PC-3 (cell line): Measurements from ENCODE around the gene KCNJ12. TPM values are rescaled to one million over a fixed set of nuclear protein-coding genes. Genes with fewer than 3 reads are reported as not detected.

Source experiments
- ATAC-seq: fragments of 200-7000 bp; cut with Tn5 transposase; 2 replicates; pipeline ENCODE4 v1.9.1; 2020; ENCODE audit warnings: mild to moderate bottlenecking, moderate library complexity
- BruUV-seq: library from RNA; stranded (reverse); fragments of 400-500 nt; replicated peaks from 2 replicates; lab custom pipeline; 2021; lab: Mats Ljungman, UMichigan
- CTCF ChIA-PET: fragments of 300-600 bp; sonication (Branson Sonifier 250); formaldehyde crosslinking; loops from one replicate; lab custom pipeline; 2022; ENCODE audit warnings: antibody characterized with exemption; lab: Charles Lee
- POLR2A ChIA-PET: fragments of 300-600 bp; sonication (Branson Sonifier 250); formaldehyde crosslinking; loops from one replicate; lab custom pipeline; 2022; ENCODE audit warnings: antibody characterized with exemption; ENCODE audit not compliant: unreplicated experiment; lab: Charles Lee
- DNase-seq: peaks from one replicate; pipeline ENCODE4 v3.0.0-alpha.2; 2015
- H2AFZ ChIP-seq: fragments of 300-600 bp; sonication (generic); 2 replicates; pipeline ENCODE4 v1.6.0; 2016; ENCODE audit warnings: antibody characterized with exemption, low read length
- H3F3A ChIP-seq: fragments of 300-600 bp; sonication (generic); one replicate; pipeline ENCODE4 v1.6.0; 2017; ENCODE audit warnings: antibody characterized with exemption, low read length, control low read depth, mild to moderate bottlenecking; ENCODE audit not compliant: unreplicated experiment
- H3K27ac ChIP-seq: fragments of 300-600 bp; sonication (generic); 2 replicates; pipeline ENCODE4 v1.5.1; 2016; ENCODE audit warnings: mild to moderate bottlenecking, low read length
- H3K27me3 ChIP-seq: fragments of 300-600 bp; sonication (generic); 2 replicates; pipeline ENCODE4 v1.6.1; 2016; ENCODE audit warnings: low read length, mixed read lengths
- H3K36me3 ChIP-seq: fragments of 300-600 bp; sonication (generic); 2 replicates; pipeline ENCODE4 v1.6.1; 2016; ENCODE audit warnings: low read depth, mixed run types, low read length, mixed read lengths
- H3K4me1 ChIP-seq: fragments of 300-600 bp; sonication (generic); 2 replicates; pipeline ENCODE4 v1.5.1; 2016; ENCODE audit warnings: low read length; ENCODE audit not compliant: insufficient read depth
- H3K4me2 ChIP-seq: fragments of 300-600 bp; sonication (generic); 2 replicates; pipeline ENCODE4 v1.6.0; 2016; ENCODE audit warnings: low read length
- H3K4me3 ChIP-seq: fragments of 300-600 bp; sonication (generic); 2 replicates; pipeline ENCODE4 v1.5.1; 2016; ENCODE audit warnings: mild to moderate bottlenecking, low read length, mixed read lengths
- H3K79me2 ChIP-seq: fragments of 300-600 bp; sonication (generic); 2 replicates; pipeline ENCODE4 v1.6.1; 2017; ENCODE audit warnings: low read length, mixed read lengths
- H3K9ac ChIP-seq: fragments of 300-600 bp; sonication (generic); 2 replicates; pipeline ENCODE4 v1.6.0; 2016; ENCODE audit warnings: mild to moderate bottlenecking, low read length
- H3K9me2 ChIP-seq: fragments of 300-600 bp; sonication (generic); replicated peaks from 2 replicates; pipeline ENCODE4 v1.6.1; 2016; ENCODE audit warnings: mixed run types, low read length, mixed read lengths
- H3K9me3 ChIP-seq: fragments of 300-600 bp; sonication (generic); 2 replicates; pipeline ENCODE4 v1.6.1; 2016; ENCODE audit warnings: low read length, mixed read lengths
- H4K20me1 ChIP-seq: fragments of 300-600 bp; sonication (generic); 2 replicates; pipeline ENCODE4 v1.6.1; 2016; ENCODE audit warnings: low read length, mixed read lengths
- EZH2 ChIP-seq: fragments of 300-600 bp; sonication (generic); IDR thresholded peaks from one replicate; pipeline ENCODE4 v1.6.1; 2017; ENCODE audit warnings: antibody characterized with exemption, mild to moderate bottlenecking, low read length; ENCODE audit not compliant: unreplicated experiment
- EZH2phosphoT487 ChIP-seq: fragments of 300-600 bp; sonication (generic); IDR thresholded peaks from 2 replicates; pipeline ENCODE4 v1.6.1; 2018; ENCODE audit warnings: mild to moderate bottlenecking, antibody characterized with exemption, low read length, borderline replicate concordance
- intact Hi-C: fragments of 100-400 bp; cut with micrococcal nuclease; formaldehyde crosslinking; loops from 2 replicates; pipeline ENCODE4 v1.9.0; 2023
- total RNA-seq: library from RNA; depleted of rRNA; stranded (reverse); fragments of >200 nt; gene quantifications from 2 replicates; pipeline ENCODE4 v1.2.3, GENCODE V29; 2014
- TF ChIP-seq, protein P1 (sequence below): fragments of 300-600 bp; sonication (generic); conservative IDR thresholded peaks from 2 replicates; pipeline ENCODE4 v1.5.1; 2017; ENCODE audit warnings: antibody characterized with exemption, low read depth, mild to moderate bottlenecking, low read length

Gene KCNJ12
- total RNA-seq, 1 experiment from 2014 or later: 11.1 TPM

DNA sequence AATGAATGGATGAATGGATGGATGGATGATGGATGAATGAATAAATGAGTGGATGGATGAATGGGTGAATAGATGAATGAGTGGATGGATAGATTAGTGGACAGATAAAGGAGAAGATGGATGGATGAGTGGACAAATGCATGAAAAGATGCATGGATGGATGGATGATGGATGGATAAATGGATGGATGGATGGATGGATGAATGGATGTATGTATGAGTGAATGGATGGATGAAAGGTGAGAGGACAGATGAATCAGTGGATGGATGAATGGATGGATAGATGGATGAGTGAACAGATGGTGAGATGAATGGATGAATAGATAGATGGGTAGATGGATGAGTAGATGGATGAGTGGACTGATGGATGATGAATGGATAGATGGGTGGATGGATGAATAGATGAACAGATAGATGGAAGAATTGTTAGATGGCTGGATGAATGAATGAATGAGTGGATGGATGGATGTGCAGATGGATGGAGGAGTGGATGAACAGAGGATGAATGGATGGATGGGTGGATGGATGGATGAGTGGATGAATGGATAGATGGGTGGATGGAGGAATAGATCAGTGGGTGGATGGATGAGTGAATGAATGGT is 13.7 kb upstream of the KCNJ12 start:
- ATAC-seq: no peak
- no peak for TF ChIP-seq EZH2
- no peak for TF ChIP-seq EZH2phosphoT487
- TF ChIP-seq, protein P1, sequence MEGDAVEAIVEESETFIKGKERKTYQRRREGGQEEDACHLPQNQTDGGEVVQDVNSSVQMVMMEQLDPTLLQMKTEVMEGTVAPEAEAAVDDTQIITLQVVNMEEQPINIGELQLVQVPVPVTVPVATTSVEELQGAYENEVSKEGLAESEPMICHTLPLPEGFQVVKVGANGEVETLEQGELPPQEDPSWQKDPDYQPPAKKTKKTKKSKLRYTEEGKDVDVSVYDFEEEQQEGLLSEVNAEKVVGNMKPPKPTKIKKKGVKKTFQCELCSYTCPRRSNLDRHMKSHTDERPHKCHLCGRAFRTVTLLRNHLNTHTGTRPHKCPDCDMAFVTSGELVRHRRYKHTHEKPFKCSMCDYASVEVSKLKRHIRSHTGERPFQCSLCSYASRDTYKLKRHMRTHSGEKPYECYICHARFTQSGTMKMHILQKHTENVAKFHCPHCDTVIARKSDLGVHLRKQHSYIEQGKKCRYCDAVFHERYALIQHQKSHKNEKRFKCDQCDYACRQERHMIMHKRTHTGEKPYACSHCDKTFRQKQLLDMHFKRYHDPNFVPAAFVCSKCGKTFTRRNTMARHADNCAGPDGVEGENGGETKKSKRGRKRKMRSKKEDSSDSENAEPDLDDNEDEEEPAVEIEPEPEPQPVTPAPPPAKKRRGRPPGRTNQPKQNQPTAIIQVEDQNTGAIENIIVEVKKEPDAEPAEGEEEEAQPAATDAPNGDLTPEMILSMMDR: no peak
- ChIA-PET CTCF (no interaction called here), POLR2A (no interaction called here)
- no peaks in the 10 kb centered on the region for H3K9me2 ChIP-seq
- no peaks in the 10 kb centered on the region for H3K79me2 ChIP-seq
- H2AFZ ChIP-seq: no peak overlapping the region
- no peak overlapping the region for H3K4me2 ChIP-seq
- intact Hi-C loops: no loop called here
- no peaks in the 10 kb centered on the region for H3K36me3 ChIP-seq
- H3K4me1 ChIP-seq: no peaks in the 10 kb centered on the region
- no peaks in the 10 kb centered on the region for H3F3A ChIP-seq
- DNase-seq: no peak
- no peaks in the 10 kb centered on the region for H3K9me3 ChIP-seq
- no peaks in the 10 kb centered on the region for H4K20me1 ChIP-seq
- H3K27me3 ChIP-seq: peaks cover 6% of the 10 kb centered on the region; the same call in 1 of the 2 replicates
- H3K9ac ChIP-seq: no peak overlapping the region
- H3K27ac ChIP-seq: no peak overlapping the region
- no TSS peak for BruUV-seq
- H3K4me3 ChIP-seq: no peak overlapping the region

GRCh38 chr17:21363776-21364642 is 12.1 kb upstream of the KCNJ12 start:
- peaks cover 6% of the 10 kb centered on the region; the same call in 1 of the 2 replicates for H3K27me3 ChIP-seq
- H3K79me2 ChIP-seq: no peaks in the 10 kb centered on the region
- H3K9me3 ChIP-seq: no peaks in the 10 kb centered on the region
- no peaks in the 10 kb centered on the region for H3K9me2 ChIP-seq
- ChIA-PET POLR2A (no interaction called here), CTCF (no interaction called here)
- no TSS peak for BruUV-seq
- H3K4me1 ChIP-seq: no peaks in the 10 kb centered on the region
- no peaks in the 10 kb centered on the region for H4K20me1 ChIP-seq
- H3K4me2 ChIP-seq: no peak overlapping the region
- H3K9ac ChIP-seq: no peak overlapping the region
- H2AFZ ChIP-seq: no peak overlapping the region
- H3K36me3 ChIP-seq: no peaks in the 10 kb centered on the region
- H3F3A ChIP-seq: no peaks in the 10 kb centered on the region
- H3K4me3 ChIP-seq: no peak overlapping the region
- ATAC-seq (no peak), DNase-seq (no peak)
- no peak overlapping the region for H3K27ac ChIP-seq
- intact Hi-C loops: no loop called here
- TF ChIP-seq, protein P1: no peak
- TF ChIP-seq EZH2phosphoT487: no peak
- TF ChIP-seq EZH2: no peak

GRCh38 chr17:21365016-21365415 is 11.1 kb upstream of the KCNJ12 start:
- BruUV-seq: no TSS peak
- Histone ChIP-seq H3K4me1 (no peaks in the 10 kb centered on the region), H3K9ac (no peak overlapping the region), H3K36me3 (no peaks in the 10 kb centered on the region), H3K79me2 (no peaks in the 10 kb centered on the region), H4K20me1 (no peaks in the 10 kb centered on the region), H3K9me3 (no peaks in the 10 kb centered on the region), H3F3A (no peaks in the 10 kb centered on the region), H3K9me2 (no peaks in the 10 kb centered on the region), H3K4me2 (no peak overlapping the region), H2AFZ (no peak overlapping the region), H3K4me3 (no peak overlapping the region), H3K27ac (no peak overlapping the region), H3K27me3 (peaks cover 6% of the 10 kb centered on the region; the same call in 1 of the 2 replicates)
- no peak for ATAC-seq
- ChIA-PET CTCF (no interaction called here), POLR2A (no interaction called here)
- no peak for TF ChIP-seq EZH2
- TF ChIP-seq EZH2phosphoT487: no peak
- TF ChIP-seq, protein P1: no peak
- intact Hi-C loops: no loop called here
- DNase-seq: no peak
